B cell (primary cell): Measurements from ENCODE around the gene SCGB1D4. TPM values are rescaled to one million over a fixed set of nuclear protein-coding genes. Genes with fewer than 3 reads are reported as not detected.
"Not testable (repeated sequence)": the region's sequence is repeated elsewhere in the genome, so short reads cannot be mapped to it uniquely, and the experiment has no call there.

Experiments used
- ATAC-seq: fragments of 200-7000 bp; cut with Tn5 transposase; one replicate; pipeline ENCODE4 v1.10.0; 2021; ENCODE audit warnings: low read depth, mild to moderate bottlenecking, moderate number of reproducible peaks, moderate library complexity
- CTCF ChIA-PET: fragments of 350-600 bp; sonication (Branson Sonifier 250); formaldehyde crosslinking; loops from one replicate; lab custom pipeline; 2021; ENCODE audit warnings: antibody characterized with exemption, inconsistent platforms; lab: Charles Lee
- POLR2A ChIA-PET: fragments of 350-600 bp; sonication (Branson Sonifier 250); formaldehyde crosslinking; loops from one replicate; lab custom pipeline; 2021; ENCODE audit warnings: antibody characterized with exemption; lab: Charles Lee
- DNase-seq: peaks from one replicate; pipeline ENCODE4 v3.0.0; 2013
- H2AFZ ChIP-seq: 2 replicates; pipeline ENCODE4 v1.6.1; 2012; ENCODE audit warnings: mild to moderate bottlenecking, low read depth, low read length; ENCODE audit not compliant: insufficient read depth, poor library complexity, severe bottlenecking
- H3K27ac ChIP-seq, 2 donors: 1 replicate in 1 of 2; 2 replicates in 1 of 2; pipeline ENCODE4 v1.5.1; 2012 to 2013; ENCODE audit warnings: low read length in 2 of 2, mild to moderate bottlenecking in 2 of 2, moderate library complexity in 1 of 2
- H3K27me3 ChIP-seq, 4 experiments: fragments of 200-600 bp in 1 of 4; sonication (generic) in 1 of 4; replicated peaks in 1 of 4; 1 replicate in 2 of 4; 2 replicates in 2 of 4; pipeline versions ENCODE4 v1.6.1 to v1.7.0; 2013 to 2016; ENCODE audit warnings: low read length in 3 of 4, mild to moderate bottlenecking in 2 of 4, mixed read lengths in 1 of 4, moderate library complexity in 1 of 4; ENCODE audit not compliant: insufficient read depth in 4 of 4, control insufficient read depth in 3 of 4; ENCODE audit errors: control extremely low read depth in 1 of 4
- H3K36me3 ChIP-seq, 2 experiments: replicated peaks in 1 of 2; 1 replicate in 1 of 2; 2 replicates in 1 of 2; pipeline versions ENCODE4 v1.6.1 to v1.7.1; 2013; ENCODE audit warnings: low read length in 1 of 2; ENCODE audit not compliant: insufficient read depth in 2 of 2, control insufficient read depth in 1 of 2; ENCODE audit errors: control extremely low read depth in 1 of 2, extremely low read depth in 1 of 2
- H3K4me1 ChIP-seq, 2 donors: fragments of 200-600 bp in 1 of 2; sonication (generic) in 1 of 2; 1 replicate in 1 of 2; 2 replicates in 1 of 2; pipeline versions ENCODE4 v1.5.1 to v1.6.1; 2013 to 2017; ENCODE audit warnings: low read length in 2 of 2; ENCODE audit not compliant: control insufficient read depth in 2 of 2, insufficient read depth in 2 of 2
- H3K4me2 ChIP-seq: replicated peaks from 2 replicates; pipeline ENCODE3; 2012; ENCODE audit warnings: mild to moderate bottlenecking, low read depth, low read length; ENCODE audit not compliant: poor library complexity, severe bottlenecking
- H3K4me3 ChIP-seq, 5 experiments: fragments of 200-600 bp in 1 of 5; sonication (generic) in 1 of 5; 1 replicate in 3 of 5; 2 replicates in 2 of 5; pipeline versions ENCODE4 v1.5.1 to v1.7.0; 2011 to 2016; ENCODE audit warnings: low read length in 4 of 5, mild to moderate bottlenecking in 4 of 5, low read depth in 2 of 5, control low read depth in 1 of 5, moderate library complexity in 1 of 5; ENCODE audit not compliant: insufficient read depth in 1 of 5; ENCODE audit errors: control extremely low read depth in 1 of 5, extremely low read depth in 1 of 5
- H3K79me2 ChIP-seq: fragments of 200-600 bp; sonication (generic); one replicate; pipeline ENCODE4 v1.6.0; 2016; ENCODE audit warnings: low read length; ENCODE audit not compliant: control insufficient read depth, insufficient read depth
- H3K9ac ChIP-seq: fragments of 200-600 bp; sonication (generic); 2 replicates; pipeline ENCODE4 v1.6.1; 2017; ENCODE audit warnings: mild to moderate bottlenecking, low read length, moderate library complexity
- H3K9me3 ChIP-seq, 3 donors: one replicate each; pipeline versions ENCODE4 v1.6.1 to v1.7.1; 2013; ENCODE audit warnings: low read length in 2 of 3; ENCODE audit not compliant: control insufficient read depth in 2 of 3, insufficient read depth in 1 of 3; ENCODE audit errors: control extremely low read depth in 1 of 3
- H4K20me1 ChIP-seq: 2 replicates; pipeline ENCODE4 v1.6.0; 2012; ENCODE audit warnings: mild to moderate bottlenecking, low read length; ENCODE audit not compliant: insufficient read depth, control insufficient read depth, poor library complexity, severe bottlenecking
- H3K27ac Mint-ChIP-seq: one replicate; pipeline ENCODE4 v1.8.0; 2021; ENCODE audit warnings: mixed read lengths
- H3K27me3 Mint-ChIP-seq: one replicate; pipeline ENCODE4 v1.8.0; 2021; ENCODE audit warnings: mixed read lengths
- H3K4me1 Mint-ChIP-seq: one replicate; pipeline ENCODE4 v1.8.0; 2021; ENCODE audit warnings: mixed read lengths
- H3K4me3 Mint-ChIP-seq: one replicate; pipeline ENCODE4 v1.8.0; 2021; ENCODE audit warnings: mixed read lengths
- H3K9me3 Mint-ChIP-seq: one replicate; pipeline ENCODE4 v1.8.0; 2022; ENCODE audit warnings: mixed read lengths; ENCODE audit not compliant: insufficient read depth
- WGBS: methylation state at CpG from one replicate; pipeline ENCODE4 v1.1.5; 2013; ENCODE audit warnings: missing lambda C conversion rate; ENCODE audit not compliant: insufficient coverage; 5-methylcytosine and 5-hydroxymethylcytosine counted together
- intact Hi-C: fragments of 100-400 bp; cut with micrococcal nuclease; formaldehyde crosslinking; loops from one replicate; pipeline ENCODE4 v1.10.0; 2022
- polyA plus RNA-seq: library from polyadenylated mRNA; depleted of rRNA; stranded (reverse); fragments of >200 nt; gene quantifications from 2 replicates; pipeline ENCODE4 v1.2.3, GENCODE V29; 2012
- total RNA-seq, 2 donors: library from RNA; stranded (reverse); fragments of 120-200 nt in 1 of 2; gene quantifications; 1 replicate in 1 of 2; 2 replicates in 1 of 2; pipeline versions ENCODE4 v1.2.3 to v1.2.4, GENCODE V29; 2013 to 2022

SCGB1D4 gene
- total and polyA plus RNA-seq, 2 donors (not counting 1 experiment from before 2014, with no cell fraction given) = not detected

DNA sequence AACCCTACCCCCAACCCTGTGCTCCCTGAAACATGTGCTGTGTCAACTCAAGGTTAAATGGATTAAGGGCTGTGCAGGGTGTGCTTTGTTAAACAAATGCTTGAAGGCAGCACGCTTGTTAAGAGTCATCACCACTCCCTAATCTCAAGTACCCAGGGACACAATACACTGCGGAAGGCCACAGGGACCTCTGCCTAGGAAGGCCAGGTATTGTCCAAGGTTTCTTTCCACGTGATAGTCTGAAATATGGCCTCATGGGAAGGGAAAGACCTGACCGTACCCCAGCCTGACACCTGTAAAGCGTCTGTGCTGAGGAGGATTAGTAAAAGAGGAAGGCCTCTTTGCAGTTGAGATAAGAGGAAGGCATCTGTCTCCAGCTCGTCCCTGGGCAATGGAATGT is 27.8 kb upstream of the SCGB1D4 start:
- H2AFZ ChIP-seq, H3K9me3 ChIP-seq, POLR2A ChIA-PET, H3K4me3 ChIP-seq, ATAC-seq, H3K4me2 ChIP-seq, H3K27ac Mint-ChIP-seq, H4K20me1 ChIP-seq, H3K36me3 ChIP-seq, H3K27me3 ChIP-seq, H3K4me1 Mint-ChIP-seq, CTCF ChIA-PET, H3K4me3 Mint-ChIP-seq, H3K4me1 ChIP-seq, H3K9me3 Mint-ChIP-seq, H3K79me2 ChIP-seq, intact Hi-C loops, H3K9ac ChIP-seq, H3K27ac ChIP-seq, DNase-seq: not testable (repeated sequence)
- H3K27me3 Mint-ChIP-seq = peaks cover 19% of the 10 kb centered on the region
- 42% methylated on average over 3 of the region's 6 CpGs for WGBS

DNA sequence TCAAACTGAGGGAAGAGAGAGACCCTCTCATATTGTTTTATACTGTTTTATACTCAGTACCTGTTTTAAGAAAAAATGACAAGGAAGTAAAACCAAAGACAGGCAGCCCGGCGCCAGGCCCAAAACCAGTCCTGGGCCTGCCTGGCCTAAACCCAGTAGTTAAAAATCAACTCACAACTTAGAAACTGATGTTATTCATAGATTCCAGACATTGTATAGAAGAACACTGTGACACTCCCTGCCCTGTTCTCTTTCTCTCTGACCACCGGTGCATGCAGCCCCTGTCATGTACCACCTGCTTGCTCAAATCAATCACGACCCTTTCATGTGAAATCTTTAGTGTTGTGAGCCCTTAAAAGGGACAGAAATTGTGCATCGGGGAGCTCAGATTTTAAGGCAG is 26.9 kb upstream of the SCGB1D4 start:
- H3K9ac ChIP-seq, H2AFZ ChIP-seq, H4K20me1 ChIP-seq, H3K4me3 ChIP-seq, H3K4me1 ChIP-seq, H3K9me3 Mint-ChIP-seq, ATAC-seq, DNase-seq, H3K27ac ChIP-seq, H3K36me3 ChIP-seq, H3K9me3 ChIP-seq, CTCF ChIA-PET, H3K27ac Mint-ChIP-seq, H3K4me1 Mint-ChIP-seq, intact Hi-C loops, H3K4me2 ChIP-seq, H3K79me2 ChIP-seq, POLR2A ChIA-PET, H3K4me3 Mint-ChIP-seq: not testable (repeated sequence)
- H3K27me3 ChIP-seq = peaks cover 0 to 11% (median 2%) of the 10 kb centered on the region in 4 experiments
- H3K27me3 Mint-ChIP-seq = peaks cover 13% of the 10 kb centered on the region
- WGBS = 100% methylated on average over 1 of the region's 5 CpGs
